ENCODE results near the gene ANXA2R. TPM values are rescaled to one million over a fixed set of nuclear protein-coding genes. Genes with fewer than 3 reads are reported as not detected.

The ANXA2R gene
- polyA plus RNA-seq, 1 donor from 2014 or later = 42.9 TPM

DNA sequence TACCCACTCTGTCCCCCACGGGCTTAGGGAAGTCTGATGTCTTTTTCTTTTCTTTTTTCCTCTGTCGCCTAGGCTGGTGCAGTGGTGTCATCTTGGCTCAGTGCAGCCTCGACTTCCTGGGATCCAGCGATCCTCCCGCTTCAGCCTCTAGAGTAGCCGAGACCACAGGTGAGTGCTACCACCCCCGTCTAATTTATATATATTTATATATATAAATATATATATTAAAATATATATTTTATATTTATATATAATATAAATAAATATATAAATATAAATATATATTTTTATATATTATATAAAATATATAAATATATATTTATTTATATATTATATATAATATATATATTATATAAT lies 3.3 kb upstream of the ANXA2R start:
- peaks cover 9 to 15% (median 14%) of the 10 kb centered on the region in 3 donors for H3K4me1 Mint-ChIP-seq
- peak overlapping the region; percentile 94 to 100 (median 100) for H3K27ac Mint-ChIP-seq
- H3K9me3 Mint-ChIP-seq = no peaks in the 10 kb centered on the region
- H3K36me3 Mint-ChIP-seq = no peaks in the 10 kb centered on the region
- H3K4me3 Mint-ChIP-seq = peak overlapping the region; percentile 94 to 99 (median 98)
- no peaks in the 10 kb centered on the region for H3K27me3 Mint-ChIP-seq

DNA sequence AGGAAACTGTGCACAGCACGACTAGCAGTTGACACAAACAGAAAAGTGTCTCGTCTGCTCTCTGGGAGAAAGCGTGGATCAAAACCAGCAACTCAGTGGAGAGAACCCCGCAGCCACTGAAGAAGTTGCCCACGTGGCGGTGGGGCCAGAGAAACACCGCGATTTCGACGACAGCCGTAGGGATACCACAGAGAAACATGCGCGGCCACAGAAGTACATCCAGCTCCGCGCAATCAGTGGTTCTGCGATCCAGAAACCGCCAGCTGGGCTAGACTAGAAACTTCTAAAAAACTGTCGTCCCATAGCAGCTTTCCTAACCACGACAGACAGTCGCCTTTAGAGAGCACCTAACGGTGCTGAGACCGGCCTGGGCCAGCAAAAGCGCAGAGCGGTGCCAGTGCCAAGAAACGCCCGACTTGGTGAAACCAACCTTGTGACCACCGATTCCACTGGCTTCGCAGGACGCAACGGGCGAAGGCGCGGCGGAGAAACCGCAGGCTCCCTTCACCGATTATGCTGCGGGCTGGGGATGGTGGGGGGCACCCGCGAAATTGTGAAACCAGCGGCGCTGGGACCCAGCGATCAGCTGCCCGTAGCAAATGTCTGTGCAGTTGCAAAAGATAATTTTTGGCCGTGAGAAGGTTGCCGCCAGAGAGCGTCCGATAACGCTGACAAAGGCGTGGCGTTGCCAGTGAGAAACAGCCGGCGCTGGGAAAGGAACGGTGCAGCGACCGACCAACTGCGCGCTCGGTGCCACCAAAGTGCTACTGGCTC lies 2.7 kb upstream of the ANXA2R start:
- peak overlapping the region; percentile 94 to 100 (median 100) for H3K27ac Mint-ChIP-seq
- H3K4me1 Mint-ChIP-seq = peaks cover 12 to 18% (median 17%) of the 10 kb centered on the region in 3 donors
- peak overlapping the region; percentile 94 to 99 (median 98) for H3K4me3 Mint-ChIP-seq
- no peaks in the 10 kb centered on the region for H3K9me3 Mint-ChIP-seq
- no peaks in the 10 kb centered on the region for H3K36me3 Mint-ChIP-seq
- no peaks in the 10 kb centered on the region for H3K27me3 Mint-ChIP-seq

DNA sequence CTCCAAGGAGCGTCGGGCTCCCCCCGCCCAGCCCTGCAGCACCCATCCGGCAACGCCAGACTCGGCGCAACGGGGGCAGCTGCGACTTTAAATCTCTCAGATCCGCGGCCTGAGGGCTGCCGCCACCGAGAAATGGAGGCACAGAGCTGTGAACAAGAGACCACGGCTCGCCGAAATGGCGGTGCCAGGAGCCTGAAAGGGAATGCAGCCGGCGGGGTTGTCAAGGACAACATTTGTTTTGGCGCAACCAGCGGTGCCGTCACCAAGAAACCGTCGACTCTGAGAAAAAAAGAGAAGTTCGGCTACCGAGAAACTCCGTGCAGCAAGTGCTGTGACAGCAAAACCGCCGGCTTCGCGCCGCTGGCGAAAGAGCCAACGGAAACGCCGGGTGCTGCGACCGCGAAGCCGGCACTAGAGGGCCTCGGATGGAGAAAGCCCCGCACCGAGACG lies 2.1 kb upstream of the ANXA2R start:
- peaks cover 14 to 23% (median 20%) of the 10 kb centered on the region in 3 donors for H3K4me1 Mint-ChIP-seq
- peak overlapping the region; percentile 94 to 100 (median 100) for H3K27ac Mint-ChIP-seq
- no peaks in the 10 kb centered on the region for H3K27me3 Mint-ChIP-seq
- no peaks in the 10 kb centered on the region for H3K36me3 Mint-ChIP-seq
- peak overlapping the region; percentile 94 to 99 (median 98) for H3K4me3 Mint-ChIP-seq
- H3K9me3 Mint-ChIP-seq = no peaks in the 10 kb centered on the region

DNA sequence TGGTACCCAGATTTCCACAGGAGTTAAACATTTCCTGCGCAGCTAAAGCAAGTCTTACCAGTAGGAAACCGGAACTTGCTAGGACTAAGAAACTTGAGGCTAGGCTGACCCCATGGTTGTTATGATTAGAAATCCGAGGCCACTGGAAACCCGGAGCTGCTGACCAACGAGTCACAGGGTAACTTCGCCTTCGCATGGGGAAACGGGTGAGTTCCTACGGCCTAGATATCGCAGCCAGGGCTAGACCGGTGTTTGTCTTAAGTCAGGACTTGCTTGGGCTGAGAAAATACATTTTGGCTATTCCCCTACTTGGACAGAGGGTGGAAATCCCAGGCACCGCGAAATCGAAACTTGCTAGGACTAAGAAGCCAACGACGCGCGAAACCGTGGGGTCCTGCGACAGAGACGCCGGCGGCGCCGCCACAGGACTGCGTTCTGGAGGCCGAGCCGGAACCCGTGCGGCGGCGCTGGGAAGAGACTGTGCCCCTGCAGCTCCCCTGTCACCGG lies 1.6 kb upstream of the ANXA2R start:
- H3K9me3 Mint-ChIP-seq = no peaks in the 10 kb centered on the region
- peak overlapping the region; percentile 94 to 100 (median 100) for H3K27ac Mint-ChIP-seq
- no peaks in the 10 kb centered on the region for H3K27me3 Mint-ChIP-seq
- H3K4me3 Mint-ChIP-seq = peak overlapping the region; percentile 94 to 99 (median 98)
- peaks cover 14 to 26% (median 20%) of the 10 kb centered on the region in 3 donors for H3K4me1 Mint-ChIP-seq
- no peaks in the 10 kb centered on the region for H3K36me3 Mint-ChIP-seq

DNA sequence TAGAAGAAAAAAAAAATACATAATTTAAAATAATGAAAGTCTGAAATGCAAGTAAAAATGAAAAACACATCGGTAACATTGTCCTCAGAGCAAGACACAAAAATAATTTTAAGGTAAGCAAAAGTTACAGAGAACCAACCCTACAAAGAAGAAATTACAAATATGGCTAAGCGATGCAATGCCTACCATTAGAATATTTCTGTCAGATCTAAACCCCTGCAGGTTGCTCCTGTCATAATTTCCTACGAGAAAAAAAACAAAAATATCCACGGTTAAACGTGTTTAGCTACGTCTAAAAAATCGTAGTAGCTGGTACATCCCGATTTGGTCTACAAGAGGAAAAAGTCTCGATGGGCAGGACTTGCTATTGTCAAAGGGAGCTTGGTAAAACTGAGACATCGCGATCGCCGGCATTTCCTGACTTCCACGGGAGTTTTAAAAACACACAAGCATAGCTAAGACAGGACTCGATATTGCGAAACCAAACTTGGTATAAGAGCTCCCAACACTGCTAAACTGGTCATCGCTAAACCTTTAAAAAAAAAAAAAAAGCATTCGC lies 1.1 kb upstream of the ANXA2R start:
- H3K36me3 Mint-ChIP-seq = no peaks in the 10 kb centered on the region
- no peaks in the 10 kb centered on the region for H3K27me3 Mint-ChIP-seq
- peaks cover 14 to 24% (median 23%) of the 10 kb centered on the region in 3 donors for H3K4me1 Mint-ChIP-seq
- peak overlapping the region; percentile 94 to 100 (median 100) for H3K27ac Mint-ChIP-seq
- no peaks in the 10 kb centered on the region for H3K9me3 Mint-ChIP-seq
- peak overlapping the region; percentile 94 to 99 (median 98) for H3K4me3 Mint-ChIP-seq

DNA sequence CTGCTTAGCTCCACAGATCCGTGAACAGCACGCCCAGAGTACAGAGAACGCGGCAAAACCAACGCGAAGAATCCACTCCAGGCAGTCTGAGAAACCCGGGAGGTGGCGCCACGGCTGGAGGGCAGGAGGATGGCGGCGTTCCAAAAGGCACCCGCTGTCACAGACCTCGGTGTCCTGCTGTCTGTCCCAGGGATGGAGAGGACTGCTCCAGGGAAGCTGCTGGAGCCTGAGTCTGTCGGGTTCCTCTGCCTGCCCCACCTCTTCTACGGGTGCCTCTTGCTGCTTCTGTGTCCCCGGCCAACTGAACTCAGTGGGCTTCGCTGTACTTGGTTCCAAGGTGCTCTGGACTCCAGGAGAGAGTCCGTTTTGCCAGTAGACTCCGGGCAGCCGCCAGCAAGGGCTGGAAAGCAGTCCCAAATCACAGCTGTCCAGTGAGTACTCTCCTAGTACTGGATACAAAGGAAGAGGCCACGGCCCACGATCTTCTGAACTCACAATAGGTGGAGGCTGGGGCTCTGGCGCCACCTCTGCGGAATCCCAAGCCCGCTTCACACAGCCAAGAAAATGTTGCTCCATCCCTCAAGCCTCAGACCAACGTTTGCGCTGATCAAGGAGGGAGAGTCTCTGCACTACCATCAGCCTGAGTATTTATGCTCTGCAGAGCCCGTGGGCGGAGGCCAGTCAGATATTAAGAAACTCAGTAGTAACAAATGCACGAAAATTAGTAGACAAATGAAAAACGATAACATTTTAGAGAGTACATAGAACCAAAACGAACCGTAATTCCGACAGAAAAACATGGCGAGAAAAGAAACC lies 440 bp downstream of the ANXA2R start:
- peaks cover 20 to 24% (median 21%) of the 10 kb centered on the region in 3 donors for H3K4me1 Mint-ChIP-seq
- peak overlapping the region; percentile 94 to 99 (median 98) for H3K4me3 Mint-ChIP-seq
- H3K36me3 Mint-ChIP-seq = no peaks in the 10 kb centered on the region
- H3K27ac Mint-ChIP-seq = peak overlapping the region; percentile 94 to 100 (median 100)
- H3K9me3 Mint-ChIP-seq = no peaks in the 10 kb centered on the region
- H3K27me3 Mint-ChIP-seq = no peaks in the 10 kb centered on the region

DNA sequence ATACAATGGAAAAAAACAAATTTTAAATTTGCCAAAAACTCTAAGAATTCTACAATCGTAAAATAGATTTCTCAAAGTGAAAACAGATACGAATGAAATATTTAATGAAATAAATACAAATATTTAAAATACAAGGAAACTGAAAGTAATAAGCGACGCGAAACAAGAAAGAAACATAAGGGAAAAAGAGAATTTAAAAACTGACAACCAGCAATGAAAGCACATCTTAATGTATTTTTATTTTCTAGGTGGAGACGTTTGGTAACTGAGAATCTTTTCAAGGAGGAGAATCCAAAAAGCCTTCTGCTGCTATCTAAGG lies 1.0 kb downstream of the ANXA2R start:
- Mint-ChIP-seq H3K9me3 (no peaks in the 10 kb centered on the region), H3K27ac (peak overlapping the region; percentile 94 to 100 (median 100)), H3K36me3 (no peaks in the 10 kb centered on the region), H3K4me1 (peaks cover 20 to 25% (median 20%) of the 10 kb centered on the region in 3 donors), H3K4me3 (peak overlapping the region; percentile 94 to 99 (median 98)), H3K27me3 (no peaks in the 10 kb centered on the region)

DNA sequence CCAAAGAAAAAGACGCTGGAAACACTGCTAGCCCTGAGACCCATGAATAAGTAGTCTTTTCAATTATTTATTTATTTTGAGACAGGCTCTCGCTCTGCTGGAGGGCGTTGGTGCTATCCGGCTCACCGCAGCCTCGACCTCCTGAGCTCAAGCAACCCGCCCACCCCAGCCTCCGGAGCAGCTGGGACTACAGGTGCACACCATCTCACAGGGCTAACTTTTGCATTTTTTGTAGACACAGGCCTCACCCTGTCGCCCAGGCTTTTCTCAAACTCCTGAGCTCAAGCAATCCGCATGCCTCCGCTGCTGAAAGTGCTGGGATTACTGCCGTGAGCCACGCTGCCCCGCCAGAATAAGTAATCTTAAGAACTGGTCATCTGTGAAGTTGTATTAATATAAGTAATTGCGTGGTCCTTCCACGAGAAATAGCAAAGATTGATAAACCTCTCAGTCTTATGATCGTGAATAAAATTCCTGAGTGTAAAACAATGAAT lies 1.6 kb downstream of the ANXA2R start:
- peak overlapping the region; percentile 85 to 94 (median 90) for H3K4me3 Mint-ChIP-seq
- no peaks in the 10 kb centered on the region for H3K9me3 Mint-ChIP-seq
- no peaks in the 10 kb centered on the region for H3K36me3 Mint-ChIP-seq
- peaks cover 20 to 25% (median 20%) of the 10 kb centered on the region in 3 donors for H3K4me1 Mint-ChIP-seq
- no peaks in the 10 kb centered on the region for H3K27me3 Mint-ChIP-seq
- H3K27ac Mint-ChIP-seq = peak overlapping the region; percentile 92 to 100 (median 94)

DNA sequence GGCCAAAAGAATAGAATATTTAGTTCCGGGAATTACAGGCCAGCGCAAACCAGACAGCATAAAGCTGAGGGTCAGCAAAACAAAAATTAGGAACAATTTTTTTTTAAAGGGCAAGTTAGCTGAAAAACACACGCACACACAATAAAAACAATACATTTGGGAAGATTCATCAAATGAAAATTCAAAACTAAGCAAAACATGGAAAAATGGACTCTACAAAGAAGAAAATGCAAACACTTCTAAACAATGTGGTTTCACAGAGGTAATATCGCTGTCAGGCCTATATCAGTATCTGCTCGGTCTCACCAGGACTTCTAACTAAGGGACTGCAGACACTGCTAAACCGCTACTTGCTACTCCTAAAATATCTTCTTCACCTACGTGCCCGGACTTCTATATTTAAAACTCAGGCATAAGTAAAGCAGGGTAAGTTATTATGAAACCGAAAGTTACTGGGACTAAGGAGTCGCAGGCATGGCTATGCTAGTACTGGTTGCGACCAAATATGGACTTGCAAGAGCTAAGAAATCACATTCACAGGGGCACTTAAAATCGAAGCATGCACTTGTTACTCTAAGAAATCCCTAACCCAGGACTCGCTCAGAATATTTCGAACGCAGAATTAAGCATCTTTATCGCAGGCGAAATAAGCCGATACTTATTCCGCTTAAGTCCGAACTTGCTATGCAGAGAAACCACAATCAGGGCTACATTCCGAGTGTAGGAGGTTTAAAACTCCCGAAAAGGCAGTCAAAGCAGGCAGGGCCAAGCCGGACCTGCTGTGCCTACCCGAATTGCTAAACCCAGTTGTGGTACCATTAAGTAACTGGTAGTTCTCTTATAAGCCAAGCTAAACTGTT lies 2.3 kb downstream of the ANXA2R start:
- Mint-ChIP-seq H3K4me3 (peak overlapping the region; percentile 85 to 94 (median 90)), H3K9me3 (no peaks in the 10 kb centered on the region), H3K27ac (peak overlapping the region; percentile 92 to 100 (median 94)), H3K36me3 (no peaks in the 10 kb centered on the region), H3K4me1 (peaks cover 15 to 25% (median 16%) of the 10 kb centered on the region in 3 donors), H3K27me3 (no peaks in the 10 kb centered on the region)

DNA sequence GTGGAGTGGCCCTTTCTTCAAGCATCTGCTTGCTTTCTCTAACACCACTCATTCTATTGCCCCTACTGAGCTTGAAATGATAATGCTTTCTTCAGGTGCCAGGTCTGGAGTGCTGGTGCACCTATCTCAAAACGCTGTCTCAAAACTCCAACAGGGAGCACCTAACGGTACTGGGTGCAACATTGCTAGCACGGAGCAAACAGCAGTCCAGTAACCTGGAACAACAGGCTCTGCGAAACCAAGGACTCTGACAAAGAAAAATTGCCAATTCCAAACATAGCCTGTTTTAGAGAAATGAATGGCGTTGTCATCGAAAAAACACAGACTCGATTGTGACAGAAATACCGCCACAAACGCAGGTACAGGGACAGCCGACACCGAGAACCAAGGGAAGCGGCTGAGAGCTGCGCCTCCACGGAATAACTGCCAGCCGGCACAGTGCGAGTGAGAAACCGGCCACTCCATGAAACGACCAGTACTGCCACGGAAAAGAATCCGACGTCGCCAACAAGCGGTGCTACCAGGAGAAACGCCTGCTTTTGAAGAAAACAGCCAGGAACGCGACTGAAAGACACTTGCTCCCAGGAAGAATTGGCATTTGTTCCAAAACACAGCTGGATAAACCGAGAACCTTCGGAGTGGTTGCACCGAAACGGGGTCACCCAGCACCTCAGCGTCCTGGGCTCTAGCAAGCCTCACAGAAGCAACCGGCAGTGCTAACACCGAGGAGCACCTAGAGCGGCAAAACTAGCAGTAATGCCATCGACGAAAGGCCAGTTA lies 3.1 kb downstream of the ANXA2R start:
- Mint-ChIP-seq H3K9me3 (no peaks in the 10 kb centered on the region), H3K27ac (peak overlapping the region; percentile 92 to 100 (median 94)), H3K27me3 (no peaks in the 10 kb centered on the region), H3K4me3 (peak overlapping the region; percentile 71 to 94 (median 90)), H3K36me3 (no peaks in the 10 kb centered on the region), H3K4me1 (peaks cover 10 to 23% (median 16%) of the 10 kb centered on the region in 3 donors)

DNA sequence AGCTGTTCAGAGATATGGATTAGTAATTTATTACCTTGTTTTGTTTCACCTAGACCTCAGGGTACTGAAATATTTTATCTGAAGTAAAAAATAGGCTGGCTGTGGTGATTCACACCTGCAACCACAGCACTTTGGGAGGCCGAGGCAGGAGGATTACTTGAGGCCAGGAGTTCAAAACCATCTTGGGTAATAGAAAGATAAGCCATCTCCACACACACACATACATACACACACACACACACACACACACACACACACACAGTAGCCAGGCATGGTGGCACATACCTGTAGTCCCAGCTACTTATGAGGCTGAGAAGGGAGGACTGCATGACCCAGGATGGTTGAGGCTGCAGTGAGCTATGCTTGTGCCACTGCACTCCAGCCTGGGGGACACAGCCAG lies 3.7 kb downstream of the ANXA2R start:
- Mint-ChIP-seq H3K27me3 (no peaks in the 10 kb centered on the region), H3K27ac (peak overlapping the region in 1 of 3 donors; percentile 94), H3K9me3 (no peaks in the 10 kb centered on the region), H3K4me1 (peaks cover 10 to 23% (median 16%) of the 10 kb centered on the region in 3 donors), H3K36me3 (no peaks in the 10 kb centered on the region), H3K4me3 (peak overlapping the region in 2 of 4 donors; percentile 63 to 79)

DNA sequence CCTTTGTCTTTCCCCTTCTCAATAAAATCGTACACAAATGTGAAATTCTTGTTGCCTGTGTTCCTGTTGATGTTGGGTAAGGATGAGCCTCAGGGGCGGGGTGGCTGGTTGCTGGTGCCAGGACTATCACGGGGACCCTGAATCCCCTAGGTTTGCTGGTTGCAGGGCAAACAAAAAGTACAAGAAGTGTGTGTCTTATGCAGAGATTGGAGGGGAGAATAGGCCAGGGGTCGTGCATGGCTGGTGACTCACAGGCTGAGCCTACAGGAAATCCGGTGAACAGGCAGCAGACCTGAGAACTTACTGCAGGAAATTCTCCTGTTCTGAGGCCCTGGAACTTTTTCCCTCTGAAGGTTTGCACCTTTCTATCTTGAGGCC lies 5.5 kb downstream of the ANXA2R start:
- H3K27me3 Mint-ChIP-seq = no peaks in the 10 kb centered on the region
- H3K4me3 Mint-ChIP-seq = peak overlapping the region in 2 of 4 donors; percentile 44 to 46
- H3K4me1 Mint-ChIP-seq = peaks cover 16 to 23% (median 19%) of the 10 kb centered on the region in 3 donors
- H3K36me3 Mint-ChIP-seq = no peaks in the 10 kb centered on the region
- peak overlapping the region in 2 of 3 donors; percentile 46 to 59 for H3K27ac Mint-ChIP-seq
- H3K9me3 Mint-ChIP-seq = no peaks in the 10 kb centered on the region

DNA sequence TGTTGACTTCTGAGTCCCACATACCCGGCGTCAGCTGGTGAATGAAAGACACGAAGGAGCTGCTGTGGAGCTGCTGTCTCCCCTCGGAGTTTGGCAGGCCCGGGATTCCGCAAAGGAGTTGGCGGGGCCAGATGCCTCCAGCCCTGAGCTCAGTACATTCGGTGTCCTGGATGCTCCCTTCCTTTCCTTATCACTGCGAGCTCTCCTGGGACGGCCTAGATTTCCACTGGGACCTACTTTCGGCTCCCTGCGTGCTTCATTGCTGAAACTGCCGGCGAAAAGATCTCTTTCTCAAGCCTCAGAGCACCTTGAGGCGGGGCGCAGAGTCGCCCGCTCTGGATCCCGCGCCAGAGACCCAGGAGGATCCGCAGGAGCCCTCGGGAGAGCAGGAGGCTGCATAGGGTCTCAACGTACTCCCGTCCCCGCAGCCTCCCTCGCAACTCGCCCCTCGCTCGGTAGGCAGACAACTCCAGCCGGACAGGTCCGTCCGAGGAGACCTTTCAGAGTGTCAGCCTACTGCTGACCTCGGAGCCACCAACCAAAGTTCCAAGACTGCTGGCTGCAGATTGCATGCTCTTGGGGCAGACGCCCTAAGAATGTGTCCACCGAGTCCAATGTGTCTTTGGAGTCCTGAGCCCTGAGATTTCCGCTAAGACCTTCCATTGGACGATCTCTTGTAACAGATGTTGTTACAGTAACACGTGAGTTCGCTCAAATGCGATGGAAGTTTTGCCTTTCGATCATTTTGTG lies 6.1 kb downstream of the ANXA2R start:
- H3K4me1 Mint-ChIP-seq = peaks cover 16 to 23% (median 20%) of the 10 kb centered on the region in 3 donors

More for the DNA sequence above, 6.1 kb downstream of the ANXA2R start:
- H3K36me3 Mint-ChIP-seq = peaks cover under 1% of the 10 kb centered on the region
- no peaks in the 10 kb centered on the region for H3K9me3 Mint-ChIP-seq
- H3K27me3 Mint-ChIP-seq = no peaks in the 10 kb centered on the region
- H3K27ac Mint-ChIP-seq = peak overlapping the region in 2 of 3 donors; percentile 46 to 59
- peak overlapping the region in 2 of 4 donors; percentile 18 to 44 for H3K4me3 Mint-ChIP-seq
